ENCODE measurements around the gene PRICKLE4.

PRICKLE4 gene

DNA sequence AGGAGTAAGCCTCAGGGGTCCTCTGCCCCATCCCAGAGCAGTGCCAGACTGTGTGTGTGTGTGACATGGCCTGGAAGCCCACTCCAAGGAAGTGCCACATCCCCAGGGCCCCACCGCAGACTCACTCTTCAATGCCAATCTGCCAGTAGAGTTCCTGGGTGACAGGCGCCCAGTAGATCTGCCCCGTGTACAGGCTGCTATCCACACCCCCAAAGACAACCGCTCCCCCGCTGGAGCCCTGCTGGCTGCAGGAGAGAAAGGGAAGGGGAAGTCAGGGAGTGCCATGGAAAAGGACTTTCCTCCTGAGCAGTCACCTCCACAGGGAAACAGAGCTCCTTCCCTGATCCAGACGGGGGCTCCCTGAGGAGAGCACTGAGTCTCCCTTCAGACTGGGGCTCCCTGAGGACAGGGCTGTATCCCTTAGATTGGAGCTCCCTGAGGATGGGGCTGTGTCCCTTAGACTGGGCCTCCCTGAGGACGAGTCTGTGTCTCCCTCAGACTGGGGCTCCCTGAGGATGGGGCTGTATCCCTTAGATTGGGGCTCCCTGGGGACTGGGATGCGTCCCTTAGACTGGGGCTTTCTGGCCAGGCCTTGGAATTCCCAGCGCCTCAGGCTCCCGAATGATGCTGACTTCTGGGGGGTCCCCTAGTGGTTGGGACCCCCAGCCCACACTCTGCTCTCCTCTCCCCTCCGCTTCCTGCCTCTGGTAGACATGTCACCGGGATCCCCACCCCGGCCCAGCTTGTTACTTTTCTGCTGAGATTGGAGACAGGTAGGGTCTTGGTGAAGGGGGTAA lies 40.0 kb upstream of the PRICKLE4 start:
- H3K4me3 ChIP-seq (ENCODE audit: low read length): no peak overlapping the region
- no peak for DNase-seq (ENCODE audit: low read depth)
- TF ChIP-seq, protein P1, sequence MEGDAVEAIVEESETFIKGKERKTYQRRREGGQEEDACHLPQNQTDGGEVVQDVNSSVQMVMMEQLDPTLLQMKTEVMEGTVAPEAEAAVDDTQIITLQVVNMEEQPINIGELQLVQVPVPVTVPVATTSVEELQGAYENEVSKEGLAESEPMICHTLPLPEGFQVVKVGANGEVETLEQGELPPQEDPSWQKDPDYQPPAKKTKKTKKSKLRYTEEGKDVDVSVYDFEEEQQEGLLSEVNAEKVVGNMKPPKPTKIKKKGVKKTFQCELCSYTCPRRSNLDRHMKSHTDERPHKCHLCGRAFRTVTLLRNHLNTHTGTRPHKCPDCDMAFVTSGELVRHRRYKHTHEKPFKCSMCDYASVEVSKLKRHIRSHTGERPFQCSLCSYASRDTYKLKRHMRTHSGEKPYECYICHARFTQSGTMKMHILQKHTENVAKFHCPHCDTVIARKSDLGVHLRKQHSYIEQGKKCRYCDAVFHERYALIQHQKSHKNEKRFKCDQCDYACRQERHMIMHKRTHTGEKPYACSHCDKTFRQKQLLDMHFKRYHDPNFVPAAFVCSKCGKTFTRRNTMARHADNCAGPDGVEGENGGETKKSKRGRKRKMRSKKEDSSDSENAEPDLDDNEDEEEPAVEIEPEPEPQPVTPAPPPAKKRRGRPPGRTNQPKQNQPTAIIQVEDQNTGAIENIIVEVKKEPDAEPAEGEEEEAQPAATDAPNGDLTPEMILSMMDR (conservative IDR thresholded peaks at IDR 0.05; ENCODE audit: low read depth, low read length): no peak

DNA sequence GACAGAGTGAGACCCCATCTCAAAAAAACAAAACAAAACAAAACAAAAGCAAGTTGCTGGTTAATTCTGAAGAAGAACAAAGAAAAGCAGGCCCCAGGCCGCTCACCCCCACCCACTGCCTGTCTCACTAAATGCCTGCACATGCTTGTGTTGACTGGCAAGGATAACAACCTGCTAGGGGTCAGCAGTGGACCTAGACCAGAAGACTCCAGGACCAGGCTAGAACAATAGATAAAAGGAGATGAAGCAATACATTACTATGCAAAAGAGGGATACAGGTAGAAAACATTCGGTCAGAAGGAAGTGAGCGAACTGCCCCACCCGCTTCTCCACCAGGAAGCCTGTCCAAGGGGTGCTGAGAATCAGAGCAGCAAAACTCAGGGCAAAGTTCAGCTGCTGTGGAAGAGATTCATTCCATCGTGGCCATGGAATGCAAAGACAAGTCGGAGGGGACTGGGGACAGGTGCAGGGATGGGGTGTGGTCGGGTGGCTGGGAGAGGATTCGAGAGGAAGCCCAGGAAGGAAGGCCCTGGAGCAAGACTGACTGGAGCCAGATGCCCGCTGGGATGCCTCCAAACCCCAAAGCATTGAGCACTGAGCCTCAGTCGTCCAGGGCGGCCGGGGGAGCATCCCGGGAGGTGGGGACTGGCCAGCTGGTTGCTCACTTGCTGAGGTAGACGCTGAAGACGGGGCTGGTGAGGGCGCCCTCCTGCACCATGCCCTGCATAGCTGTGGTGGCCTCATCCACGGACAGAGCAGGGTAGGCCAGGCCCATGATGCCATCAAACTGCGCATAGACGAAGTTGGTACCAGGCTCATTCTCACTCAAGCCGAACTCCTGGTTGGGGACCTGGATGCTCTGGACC lies 38.7 kb upstream of the PRICKLE4 start:
- H3K4me3 ChIP-seq (ENCODE audit: low read length): no peak overlapping the region
- TF ChIP-seq, protein P1 (conservative IDR thresholded peaks at IDR 0.05; ENCODE audit: low read depth, low read length): no peak
- no peak for DNase-seq (ENCODE audit: low read depth)

GRCh38 chr6:41743406-41744235 lies 37.0 kb upstream of the PRICKLE4 start:
- no peak for DNase-seq (ENCODE audit: low read depth)
- no peak overlapping the region for H3K4me3 ChIP-seq (ENCODE audit: low read length)
- TF ChIP-seq, protein P1 (conservative IDR thresholded peaks at IDR 0.05; ENCODE audit: low read depth, low read length): no peak

DNA sequence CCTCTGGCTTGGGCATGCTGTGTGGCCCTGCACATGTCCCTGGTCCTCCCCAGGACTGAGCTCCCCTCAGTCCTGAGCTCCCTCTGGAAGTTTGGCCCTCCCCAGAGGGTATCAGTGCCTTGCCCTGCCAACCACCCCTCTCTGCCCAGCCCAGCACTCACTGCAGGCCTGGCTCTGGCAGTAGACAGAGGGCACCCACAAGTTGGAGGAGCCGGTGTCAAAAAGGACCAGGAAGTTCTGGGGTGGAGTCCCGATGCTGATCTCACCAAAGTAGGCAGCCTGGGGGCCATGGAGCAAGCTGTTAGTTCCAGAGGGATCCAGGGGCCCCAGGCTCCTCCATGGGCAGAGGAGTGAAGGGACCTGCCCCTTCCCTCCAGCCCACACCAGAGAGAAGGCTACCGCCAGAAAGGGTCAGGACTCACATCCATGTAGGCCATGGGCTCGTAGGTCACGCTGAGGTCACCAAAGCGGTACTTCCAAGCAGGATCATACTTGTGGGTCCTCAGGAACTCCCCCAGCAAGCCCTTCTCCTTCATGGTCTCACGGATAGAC lies 36.3 kb upstream of the PRICKLE4 start:
- TF ChIP-seq, protein P1 (conservative IDR thresholded peaks at IDR 0.05; ENCODE audit: low read depth, low read length): no peak
- no peak overlapping the region for H3K4me3 ChIP-seq (ENCODE audit: low read length)
- DNase-seq (ENCODE audit: low read depth): no peak

GRCh38 chr6:41746107-41746506 lies 34.5 kb upstream of the PRICKLE4 start:
- DNase-seq (ENCODE audit: low read depth): no peak
- TF ChIP-seq, protein P1 (conservative IDR thresholded peaks at IDR 0.05; ENCODE audit: low read depth, low read length): no peak
- no peak overlapping the region for H3K4me3 ChIP-seq (ENCODE audit: low read length)

DNA sequence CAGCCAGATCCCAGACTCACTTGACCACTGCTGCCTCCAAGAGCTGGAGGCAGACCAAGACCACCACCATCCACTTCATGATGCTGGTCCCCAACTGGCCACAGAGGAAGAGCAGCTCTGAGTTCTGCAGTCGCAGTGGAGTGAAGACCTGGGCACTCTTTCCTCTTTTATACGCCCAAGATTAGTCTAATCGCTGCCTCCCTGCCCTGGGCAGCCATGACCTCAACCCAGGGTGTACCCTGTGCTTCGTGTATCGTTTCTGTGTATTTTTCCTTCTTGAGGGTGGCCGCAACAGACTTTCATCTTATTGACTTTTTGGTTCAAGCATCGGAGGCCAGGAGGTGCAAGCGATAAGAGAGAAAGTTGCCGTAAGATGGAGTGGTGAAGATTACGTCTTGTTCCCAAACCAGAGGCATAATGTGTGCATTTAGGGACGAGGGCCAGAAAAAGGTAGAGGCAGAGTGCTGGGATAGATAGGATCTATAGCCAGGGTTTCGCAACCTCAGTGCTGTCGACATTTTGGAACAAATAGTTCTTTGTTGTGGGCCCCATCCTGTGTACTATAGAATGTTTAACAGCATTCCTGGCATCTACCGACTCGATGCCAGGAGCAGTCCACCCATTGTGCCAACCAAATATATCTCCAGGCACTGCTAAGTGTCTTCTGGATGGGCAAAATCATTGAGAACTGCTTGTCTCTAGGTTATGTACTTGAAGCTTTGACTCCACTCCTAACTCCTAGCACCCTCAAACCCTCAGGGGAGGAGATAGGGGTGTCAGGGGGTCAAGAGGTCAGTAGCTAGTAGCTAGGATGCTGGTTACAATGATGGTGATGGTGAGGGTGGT lies 33.1 kb upstream of the PRICKLE4 start, which contains the start of gene PGC:
Gene PGC (minus strand): TSS at position 142 of the 846 bp plus-strand sequence. CDS start 63 bp downstream, at position 79.
- DNase-seq (ENCODE audit: low read depth): no peak
- H3K4me3 ChIP-seq (ENCODE audit: low read length): no peak within 1 kb of the TSS
- TF ChIP-seq, protein P1 (conservative IDR thresholded peaks at IDR 0.05; ENCODE audit: low read depth, low read length): no peak
